ENCODE measurements around the gene TBC1D23.

DNA sequence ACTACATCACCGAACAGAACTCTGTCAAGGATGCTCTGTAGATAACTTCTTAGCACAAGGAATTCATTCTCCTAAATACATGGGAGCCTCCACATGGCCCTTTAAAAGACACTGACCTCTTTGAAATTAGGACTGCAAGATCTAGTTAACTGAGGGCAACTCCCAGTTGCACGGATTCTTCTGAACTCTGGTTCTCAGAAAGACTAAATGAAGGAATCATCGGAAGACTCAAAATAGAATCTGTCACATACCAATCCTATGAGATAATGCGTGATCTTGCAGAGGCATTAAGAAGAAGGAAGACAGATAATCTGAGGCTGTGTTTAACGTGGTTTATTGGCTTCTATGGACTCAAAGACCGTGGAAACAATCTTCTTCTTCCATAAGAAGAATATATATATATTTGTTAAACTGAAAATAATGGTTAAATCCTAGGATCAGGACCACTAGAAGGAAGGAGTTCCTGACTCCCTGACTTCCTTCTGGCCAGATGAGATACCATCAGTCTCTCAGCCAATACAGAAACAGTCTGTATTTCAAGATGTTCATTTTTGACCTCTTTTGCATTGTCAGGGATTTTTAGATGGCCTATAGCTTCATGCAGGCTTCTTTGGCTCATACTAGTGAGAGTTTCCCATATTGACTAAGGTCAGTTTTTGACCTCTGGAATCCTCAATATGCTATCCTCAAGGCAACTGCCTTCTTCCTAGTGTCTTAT is 33.9 kb upstream of the TBC1D23 start:
- TF ChIP-seq, protein P1, sequence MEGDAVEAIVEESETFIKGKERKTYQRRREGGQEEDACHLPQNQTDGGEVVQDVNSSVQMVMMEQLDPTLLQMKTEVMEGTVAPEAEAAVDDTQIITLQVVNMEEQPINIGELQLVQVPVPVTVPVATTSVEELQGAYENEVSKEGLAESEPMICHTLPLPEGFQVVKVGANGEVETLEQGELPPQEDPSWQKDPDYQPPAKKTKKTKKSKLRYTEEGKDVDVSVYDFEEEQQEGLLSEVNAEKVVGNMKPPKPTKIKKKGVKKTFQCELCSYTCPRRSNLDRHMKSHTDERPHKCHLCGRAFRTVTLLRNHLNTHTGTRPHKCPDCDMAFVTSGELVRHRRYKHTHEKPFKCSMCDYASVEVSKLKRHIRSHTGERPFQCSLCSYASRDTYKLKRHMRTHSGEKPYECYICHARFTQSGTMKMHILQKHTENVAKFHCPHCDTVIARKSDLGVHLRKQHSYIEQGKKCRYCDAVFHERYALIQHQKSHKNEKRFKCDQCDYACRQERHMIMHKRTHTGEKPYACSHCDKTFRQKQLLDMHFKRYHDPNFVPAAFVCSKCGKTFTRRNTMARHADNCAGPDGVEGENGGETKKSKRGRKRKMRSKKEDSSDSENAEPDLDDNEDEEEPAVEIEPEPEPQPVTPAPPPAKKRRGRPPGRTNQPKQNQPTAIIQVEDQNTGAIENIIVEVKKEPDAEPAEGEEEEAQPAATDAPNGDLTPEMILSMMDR (conservative IDR thresholded peaks at IDR 0.05; ENCODE audit: low read depth in 2 of 2) = no peak
- no peak for TF ChIP-seq EZH2 (IDR thresholded peaks at IDR 0.05; ENCODE audit: low read depth, unreplicated experiment)
- TF ChIP-seq, protein P2, sequence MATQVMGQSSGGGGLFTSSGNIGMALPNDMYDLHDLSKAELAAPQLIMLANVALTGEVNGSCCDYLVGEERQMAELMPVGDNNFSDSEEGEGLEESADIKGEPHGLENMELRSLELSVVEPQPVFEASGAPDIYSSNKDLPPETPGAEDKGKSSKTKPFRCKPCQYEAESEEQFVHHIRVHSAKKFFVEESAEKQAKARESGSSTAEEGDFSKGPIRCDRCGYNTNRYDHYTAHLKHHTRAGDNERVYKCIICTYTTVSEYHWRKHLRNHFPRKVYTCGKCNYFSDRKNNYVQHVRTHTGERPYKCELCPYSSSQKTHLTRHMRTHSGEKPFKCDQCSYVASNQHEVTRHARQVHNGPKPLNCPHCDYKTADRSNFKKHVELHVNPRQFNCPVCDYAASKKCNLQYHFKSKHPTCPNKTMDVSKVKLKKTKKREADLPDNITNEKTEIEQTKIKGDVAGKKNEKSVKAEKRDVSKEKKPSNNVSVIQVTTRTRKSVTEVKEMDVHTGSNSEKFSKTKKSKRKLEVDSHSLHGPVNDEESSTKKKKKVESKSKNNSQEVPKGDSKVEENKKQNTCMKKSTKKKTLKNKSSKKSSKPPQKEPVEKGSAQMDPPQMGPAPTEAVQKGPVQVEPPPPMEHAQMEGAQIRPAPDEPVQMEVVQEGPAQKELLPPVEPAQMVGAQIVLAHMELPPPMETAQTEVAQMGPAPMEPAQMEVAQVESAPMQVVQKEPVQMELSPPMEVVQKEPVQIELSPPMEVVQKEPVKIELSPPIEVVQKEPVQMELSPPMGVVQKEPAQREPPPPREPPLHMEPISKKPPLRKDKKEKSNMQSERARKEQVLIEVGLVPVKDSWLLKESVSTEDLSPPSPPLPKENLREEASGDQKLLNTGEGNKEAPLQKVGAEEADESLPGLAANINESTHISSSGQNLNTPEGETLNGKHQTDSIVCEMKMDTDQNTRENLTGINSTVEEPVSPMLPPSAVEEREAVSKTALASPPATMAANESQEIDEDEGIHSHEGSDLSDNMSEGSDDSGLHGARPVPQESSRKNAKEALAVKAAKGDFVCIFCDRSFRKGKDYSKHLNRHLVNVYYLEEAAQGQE (IDR thresholded peaks at IDR 0.05; ENCODE audit: unreplicated experiment) = no peak
- TF ChIP-seq CREB1 (CRISPR knock-in tag; IDR thresholded peaks at IDR 0.05; ENCODE audit: low read depth) = no peak
- no peak for TF ChIP-seq POLR2AphosphoS5 (IDR thresholded peaks at IDR 0.05; ENCODE audit: low read depth)

Data from GM23338 (cell line).